Stomach (tissue), 9 donors: ENCODE measurements around the gene SLC35F5. TPM values are rescaled to one million over a fixed set of nuclear protein-coding genes. Genes with fewer than 3 reads are reported as not detected.
"Not testable (repeated sequence)": the region's sequence is repeated elsewhere in the genome, so short reads cannot be mapped to it uniquely, and the experiment has no call there.

Source experiments
- DNase-seq, 2 donors: peaks; one replicate each; pipeline versions ENCODE4 v3.0.0 to v3.0.0-alpha.2; 2013 to 2019
- H3K27ac ChIP-seq, 5 donors: fragments of 200-600 bp in 4 of 5; sonication (generic) in 4 of 5; one replicate each; pipeline ENCODE4 v1.5.1; 2013 to 2019; ENCODE audit warnings: mild to moderate bottlenecking in 1 of 5, moderate library complexity in 1 of 5
- H3K27me3 ChIP-seq, 3 donors: fragments of 200-600 bp; sonication (generic); one replicate each; pipeline ENCODE4 v1.5.1; 2017 to 2019; ENCODE audit warnings: mixed run types in 1 of 3
- H3K36me3 ChIP-seq, 4 donors: fragments of 200-600 bp; sonication (generic); 1 replicate in 3 of 4; 2 replicates in 1 of 4; pipeline ENCODE4 v1.5.1; 2016 to 2019
- H3K4me1 ChIP-seq, 4 donors: fragments of 200-600 bp; sonication (generic); one replicate each; pipeline ENCODE4 v1.5.1; 2016 to 2019
- H3K4me3 ChIP-seq, 4 donors: fragments of 200-600 bp; sonication (generic) in 3 of 4; one replicate each; pipeline ENCODE4 v1.5.1; 2016 to 2019; ENCODE audit warnings: mild to moderate bottlenecking in 1 of 4
- H3K9me3 ChIP-seq, 4 donors: fragments of 200-600 bp; sonication (generic); one replicate each; pipeline ENCODE4 v1.5.1; 2016 to 2019
- EP300 ChIP-seq: sonication (generic); formaldehyde crosslinking; IDR thresholded peaks from one replicate; pipeline ENCODE4 v1.6.1; 2017; ENCODE audit warnings: antibody characterized with exemption
- POLR2A ChIP-seq, 4 donors: fragments of 450-650 bp; IDR thresholded peaks; one replicate each; pipeline ENCODE4 v1.6.1; 2016; ENCODE audit warnings: antibody characterized with exemption in 4 of 4, control low read depth in 2 of 4, mild to moderate bottlenecking in 1 of 4, moderate library complexity in 1 of 4
- POLR2AphosphoS5 ChIP-seq, 3 donors: sonication (generic); formaldehyde crosslinking; IDR thresholded peaks; one replicate each; pipeline ENCODE4 v1.6.1; 2016; ENCODE audit warnings: antibody characterized with exemption in 3 of 3
- WGBS, 5 donors: extraction: QIAGEN DNeasy Blood & Tissue Kit in 3 of 5; methylation state at CpG; one replicate each; pipeline versions ENCODE4 v1.1.5 to v1.1.7; 2013 to 2018; 5-methylcytosine and 5-hydroxymethylcytosine counted together
- intact Hi-C: fragments of 100-400 bp; cut with DNase I; formaldehyde crosslinking; loops from one replicate; pipeline ENCODE4 v1.15.1; 2023; ENCODE audit warnings: low total_unique reads
- polyA plus RNA-seq, 3 donors: library from polyadenylated mRNA; stranded (reverse); fragments of 200-250 nt; gene quantifications; one replicate each; pipeline ENCODE4 v1.2.3, GENCODE V29; 2013
- total RNA-seq, 5 donors: library from RNA; depleted of rRNA; stranded (reverse); fragments of >200 nt; gene quantifications; one replicate each; pipeline versions ENCODE4 v1.1.0 to v1.2.3, GENCODE V29; 2014 to 2016
- TF ChIP-seq, protein P1 (sequence below), 7 experiments: fragments of 450-650 bp in 4 of 7; fragments of 200-600 bp in 3 of 7; sonication (generic) in 3 of 7; IDR thresholded peaks; one replicate each; pipeline ENCODE4 v1.5.1; 2016 to 2019; ENCODE audit warnings: antibody characterized with exemption in 7 of 7, control low read depth in 2 of 7, mild to moderate bottlenecking in 1 of 7
- donor health status: healthy with polysubstance abuse.
- donor health status: Bipolar disorder and iron deficiency.
- donor health status: healthy.

The SLC35F5 gene
- total and polyA plus RNA-seq, 8 donors: 8.7 to 399 (median 94.7) TPM

DNA sequence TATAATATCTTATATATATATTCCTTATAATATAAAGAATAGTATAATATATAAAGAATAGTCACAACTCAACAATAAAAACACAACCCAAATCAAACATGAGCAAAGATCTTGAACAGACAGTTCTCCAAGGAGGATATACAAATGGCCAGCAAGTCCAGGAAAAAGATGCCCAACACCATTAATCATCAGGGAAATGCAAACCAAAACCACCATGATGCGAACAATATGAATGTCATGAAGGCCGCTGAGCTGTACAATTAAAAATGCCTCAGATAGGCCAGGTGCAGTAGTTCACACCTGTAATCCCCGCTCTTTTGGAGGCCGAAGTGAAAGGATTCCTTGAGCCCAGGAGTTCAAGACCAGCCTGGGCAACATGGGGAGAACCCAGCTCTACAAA, 58.9 kb downstream of the SLC35F5 start:
- 94 to 98% (median 96%) methylated on average over 4 of the region's 4 CpGs for WGBS, 5 donors
- Histone ChIP-seq H3K27me3 (no peaks in the 10 kb centered on the region), H3K36me3 (no peaks in the 10 kb centered on the region), H3K27ac (no peak overlapping the region), H3K4me1 (peaks cover 0 to 5% (median 0%) of the 10 kb centered on the region in 4 donors), H3K4me3 (no peak overlapping the region), H3K9me3 (no peaks in the 10 kb centered on the region)
- DNase-seq: no peak
- TF ChIP-seq POLR2AphosphoS5 (IDR thresholded peaks at IDR 0.05): no peak
- TF ChIP-seq, protein P1, sequence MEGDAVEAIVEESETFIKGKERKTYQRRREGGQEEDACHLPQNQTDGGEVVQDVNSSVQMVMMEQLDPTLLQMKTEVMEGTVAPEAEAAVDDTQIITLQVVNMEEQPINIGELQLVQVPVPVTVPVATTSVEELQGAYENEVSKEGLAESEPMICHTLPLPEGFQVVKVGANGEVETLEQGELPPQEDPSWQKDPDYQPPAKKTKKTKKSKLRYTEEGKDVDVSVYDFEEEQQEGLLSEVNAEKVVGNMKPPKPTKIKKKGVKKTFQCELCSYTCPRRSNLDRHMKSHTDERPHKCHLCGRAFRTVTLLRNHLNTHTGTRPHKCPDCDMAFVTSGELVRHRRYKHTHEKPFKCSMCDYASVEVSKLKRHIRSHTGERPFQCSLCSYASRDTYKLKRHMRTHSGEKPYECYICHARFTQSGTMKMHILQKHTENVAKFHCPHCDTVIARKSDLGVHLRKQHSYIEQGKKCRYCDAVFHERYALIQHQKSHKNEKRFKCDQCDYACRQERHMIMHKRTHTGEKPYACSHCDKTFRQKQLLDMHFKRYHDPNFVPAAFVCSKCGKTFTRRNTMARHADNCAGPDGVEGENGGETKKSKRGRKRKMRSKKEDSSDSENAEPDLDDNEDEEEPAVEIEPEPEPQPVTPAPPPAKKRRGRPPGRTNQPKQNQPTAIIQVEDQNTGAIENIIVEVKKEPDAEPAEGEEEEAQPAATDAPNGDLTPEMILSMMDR (IDR thresholded peaks at IDR 0.05): no peak
- no peak for TF ChIP-seq POLR2A (IDR thresholded peaks at IDR 0.05)
- TF ChIP-seq EP300: no peak
- intact Hi-C loops: no loop called here

DNA sequence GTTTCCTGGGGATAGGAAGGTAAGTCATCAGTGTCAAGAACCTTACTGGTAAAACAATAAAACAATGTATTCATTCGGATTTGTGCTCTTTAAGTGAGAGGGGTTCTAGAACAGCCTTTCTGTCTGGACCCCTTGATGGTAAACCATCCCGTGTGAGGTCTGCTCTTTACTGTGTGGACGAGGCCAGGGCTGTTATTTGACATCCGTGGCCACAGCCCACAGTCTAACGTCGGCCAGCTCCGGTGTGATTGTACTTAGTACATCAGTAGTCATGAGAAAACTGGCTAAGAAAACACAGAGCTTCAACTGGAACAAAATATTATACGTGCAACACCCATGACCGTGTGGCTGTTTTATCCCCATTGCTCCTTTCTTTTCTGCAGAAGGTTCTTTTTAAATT, 62.0 kb downstream of the SLC35F5 start:
- intact Hi-C loops: no loop called here
- Histone ChIP-seq H3K4me1 (peaks cover 0 to 5% (median 0%) of the 10 kb centered on the region in 4 donors), H3K36me3 (no peaks in the 10 kb centered on the region), H3K27ac (no peak overlapping the region), H3K9me3 (no peaks in the 10 kb centered on the region), H3K4me3 (no peak overlapping the region), H3K27me3 (no peaks in the 10 kb centered on the region)
- no peak for DNase-seq
- TF ChIP-seq POLR2AphosphoS5 (IDR thresholded peaks at IDR 0.05): no peak
- no peak for TF ChIP-seq EP300
- TF ChIP-seq POLR2A (IDR thresholded peaks at IDR 0.05): no peak
- TF ChIP-seq, protein P1 (IDR thresholded peaks at IDR 0.05): no peak
- WGBS, 5 donors: 71 to 77% (median 73%) methylated on average over 9 of the region's 9 CpGs

DNA sequence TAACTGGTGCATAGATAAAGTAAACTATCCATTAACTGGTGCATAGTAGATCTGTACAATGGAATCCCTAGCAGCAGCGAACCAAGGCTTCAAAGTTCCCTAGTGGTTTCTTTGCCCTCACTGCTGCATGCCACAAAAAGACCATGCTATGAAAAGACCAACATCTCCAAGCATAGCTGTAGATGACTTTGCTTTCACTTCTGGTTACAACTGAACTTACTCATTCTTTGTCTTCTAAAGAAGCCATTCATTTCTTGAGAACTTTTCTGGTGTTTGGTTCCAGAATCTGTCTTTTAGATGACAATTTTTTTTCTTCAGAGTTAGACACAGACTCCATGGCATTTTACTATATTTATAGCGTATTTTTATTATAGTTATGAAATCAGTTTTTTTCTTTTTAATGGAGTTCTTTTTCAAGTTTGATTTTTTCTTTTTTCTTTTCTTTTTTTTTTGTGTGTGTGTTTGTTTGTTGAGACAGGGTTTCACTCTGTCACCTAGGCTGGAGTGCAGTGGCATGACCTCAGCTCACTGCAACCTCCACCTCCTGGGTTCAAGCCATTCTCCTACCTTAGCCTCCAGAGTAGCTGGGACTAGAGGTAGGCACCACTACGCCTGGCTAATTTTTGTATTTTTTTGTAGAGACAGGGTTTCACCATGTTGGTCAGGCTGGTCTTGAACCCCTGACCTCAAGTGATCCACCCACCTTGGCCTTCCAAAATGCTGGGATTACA, 63.6 kb downstream of the SLC35F5 start:
- no peak for DNase-seq
- Histone ChIP-seq H3K36me3 (no peaks in the 10 kb centered on the region), H3K27ac (no peak overlapping the region), H3K4me3 (no peak overlapping the region), H3K27me3 (no peaks in the 10 kb centered on the region), H3K4me1 (peaks cover 0 to 5% (median 0%) of the 10 kb centered on the region in 4 donors), H3K9me3 (no peaks in the 10 kb centered on the region)
- TF ChIP-seq, protein P1 (IDR thresholded peaks at IDR 0.05): no peak
- no peak for TF ChIP-seq POLR2AphosphoS5 (IDR thresholded peaks at IDR 0.05)
- no peak for TF ChIP-seq POLR2A (IDR thresholded peaks at IDR 0.05)
- WGBS, 5 donors: 72 to 83% (median 76%) methylated on average over 3 of the region's 3 CpGs
- intact Hi-C loops: no loop called here

DNA sequence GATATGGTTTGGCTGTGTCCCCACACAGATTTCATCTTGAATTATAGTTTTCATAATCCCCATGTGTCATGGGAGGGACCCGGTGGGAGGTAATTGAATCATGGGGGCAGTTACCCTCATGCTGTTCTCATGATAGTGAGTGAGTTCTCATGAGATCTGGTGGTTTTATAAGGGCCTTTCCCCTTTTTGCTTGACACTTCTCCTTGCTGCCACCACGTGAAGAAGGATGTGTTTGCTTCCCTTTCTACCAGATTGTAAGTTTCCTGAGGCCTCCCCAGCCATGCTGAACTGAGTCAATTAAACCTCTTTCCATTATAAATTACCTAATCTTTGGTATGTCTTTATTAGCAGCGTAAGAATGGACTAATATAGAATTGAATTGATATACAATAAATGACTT, 65.6 kb downstream of the SLC35F5 start:
- WGBS, 5 donors: 53 to 65% (median 59%) methylated on average over 3 of the region's 3 CpGs
- H3K9me3 ChIP-seq, H3K36me3 ChIP-seq, H3K27me3 ChIP-seq, H3K4me3 ChIP-seq, H3K27ac ChIP-seq, intact Hi-C loops, DNase-seq, H3K4me1 ChIP-seq: not testable (repeated sequence)

DNA sequence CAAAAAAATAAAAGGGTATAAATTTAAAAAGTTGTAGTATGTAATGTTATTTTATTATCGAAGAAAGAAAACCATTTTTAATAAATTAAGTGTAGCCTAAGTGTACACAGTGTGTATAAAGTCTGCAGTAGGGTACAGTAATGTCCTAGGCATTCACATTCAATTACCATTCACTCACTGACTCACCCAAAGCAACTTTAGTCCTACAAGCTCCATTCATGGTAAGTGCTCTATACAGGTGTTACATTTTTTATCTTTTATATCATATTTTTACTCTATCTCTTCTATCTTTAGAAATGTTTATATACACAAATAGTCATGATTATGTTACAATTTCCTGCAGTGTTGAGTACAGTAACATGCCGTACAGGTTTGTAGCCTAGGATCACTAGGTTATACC, 69.9 kb downstream of the SLC35F5 start:
- Histone ChIP-seq H3K27ac (no peak overlapping the region), H3K27me3 (no peaks in the 10 kb centered on the region), H3K4me3 (no peak overlapping the region), H3K4me1 (no peaks in the 10 kb centered on the region), H3K36me3 (no peaks in the 10 kb centered on the region), H3K9me3 (no peaks in the 10 kb centered on the region)
- TF ChIP-seq POLR2A (IDR thresholded peaks at IDR 0.05) (no peak), EP300 (no peak), POLR2AphosphoS5 (IDR thresholded peaks at IDR 0.05) (no peak)
- TF ChIP-seq, protein P1 (IDR thresholded peaks at IDR 0.05): no peak
- no peak for DNase-seq
- intact Hi-C loops: no loop called here
- 59 to 77% (median 71%) methylated on average over 2 of the region's 2 CpGs for WGBS, 5 donors
